IMR-90 (cell line): ENCODE data around the gene PPP2R1A. TPM values are rescaled to one million over a fixed set of nuclear protein-coding genes. Genes with fewer than 3 reads are reported as not detected.

ENCODE experiments used
- ATAC-seq: fragments of 200-7000 bp; cut with Tn5 transposase; 2 replicates; pipeline ENCODE4 v1.9.1; 2020; ENCODE audit warnings: low read depth, mild to moderate bottlenecking, moderate library complexity
- BruUV-seq: library from RNA; stranded (reverse); fragments of 400-500 nt; replicated peaks from 2 replicates; lab custom pipeline; 2021; lab: Mats Ljungman, UMichigan
- CTCF ChIA-PET: fragments of 300-600 bp; formaldehyde crosslinking; extraction: SDS; loops from one replicate; lab custom pipeline; 2021; ENCODE audit warnings: antibody characterized with exemption; lab: Yijun Ruan, JAX
- POLR2A ChIA-PET: fragments of 300-600 bp; sonication (Branson Sonifier 250); formaldehyde crosslinking; loops from one replicate; lab custom pipeline; 2022; ENCODE audit warnings: antibody characterized with exemption; ENCODE audit not compliant: unreplicated experiment; lab: Charles Lee
- DNase-seq: peaks from one replicate; pipeline ENCODE4 v3.0.0; 2013
- H2AFZ ChIP-seq: replicated peaks from 2 replicates; pipeline ENCODE3; 2013; ENCODE audit warnings: low read length, mild to moderate bottlenecking; ENCODE audit not compliant: poor library complexity
- H2AK5ac ChIP-seq: 2 replicates; pipeline ENCODE4 v1.6.1; 2013; ENCODE audit warnings: low read depth, low read length, inconsistent platforms
- H2AK9ac ChIP-seq: replicated peaks from 2 replicates; pipeline ENCODE3; 2013; ENCODE audit warnings: mild to moderate bottlenecking, low read depth, low read length, moderate library complexity; ENCODE audit not compliant: poor library complexity
- H2BK120ac ChIP-seq: 2 replicates; pipeline ENCODE4 v1.6.1; 2013; ENCODE audit warnings: low read depth, low read length, inconsistent platforms
- H2BK15ac ChIP-seq: 3 replicates; pipeline ENCODE4 v1.6.1; 2013; ENCODE audit warnings: low read depth, low read length, inconsistent platforms
- H2BK20ac ChIP-seq: 2 replicates; pipeline ENCODE4 v1.6.1; 2013; ENCODE audit warnings: low read depth, mild to moderate bottlenecking, inconsistent platforms, low read length, moderate library complexity
- H2BK5ac ChIP-seq: 2 replicates; pipeline ENCODE4 v1.6.1; 2013; ENCODE audit warnings: mild to moderate bottlenecking, low read depth, low read length, inconsistent platforms; ENCODE audit not compliant: poor library complexity, severe bottlenecking
- H3K14ac ChIP-seq: replicated peaks from 2 replicates; pipeline ENCODE4 v1.6.1; 2013; ENCODE audit warnings: low read depth, low read length, inconsistent platforms
- H3K18ac ChIP-seq: 2 replicates; pipeline ENCODE4 v1.6.1; 2013; ENCODE audit warnings: low read depth, low read length, control low read depth
- H3K23ac ChIP-seq: 2 replicates; pipeline ENCODE4 v1.6.1; 2013; ENCODE audit warnings: low read depth, low read length, inconsistent platforms
- H3K27ac ChIP-seq: 2 replicates; pipeline ENCODE4 v1.5.1; 2013; ENCODE audit warnings: mild to moderate bottlenecking, control low read depth, low read length; ENCODE audit not compliant: insufficient read depth
- H3K27me3 ChIP-seq: 2 replicates; pipeline ENCODE4 v1.6.1; 2013; ENCODE audit warnings: low read length; ENCODE audit not compliant: control insufficient read depth, insufficient read depth
- H3K36me3 ChIP-seq: 2 replicates; pipeline ENCODE4 v1.6.1; 2013; ENCODE audit warnings: low read length, mixed read lengths; ENCODE audit not compliant: control insufficient read depth, insufficient read depth
- H3K4ac ChIP-seq: 2 replicates; pipeline ENCODE4 v1.6.1; 2013; ENCODE audit warnings: low read depth, low read length, inconsistent platforms
- H3K4me1 ChIP-seq: 2 replicates; pipeline ENCODE4 v1.6.1; 2013; ENCODE audit warnings: low read length, mixed read lengths; ENCODE audit not compliant: control insufficient read depth, insufficient read depth
- H3K4me2 ChIP-seq: 2 replicates; pipeline ENCODE4 v1.6.1; 2013; ENCODE audit warnings: low read depth, mild to moderate bottlenecking, control low read depth, low read length, moderate library complexity
- H3K4me3 ChIP-seq: 2 replicates; pipeline ENCODE4 v1.5.1; 2013; ENCODE audit warnings: low read depth, mild to moderate bottlenecking, control low read depth, low read length, moderate library complexity; ENCODE audit not compliant: insufficient read depth
- H3K56ac ChIP-seq: 2 replicates; pipeline ENCODE4 v1.6.1; 2013; ENCODE audit warnings: low read length, inconsistent platforms; ENCODE audit not compliant: insufficient read depth; ENCODE audit errors: extremely low read depth
- H3K79me1 ChIP-seq, 2 experiments: 2 replicates each; pipeline ENCODE4 v1.6.1; 2013; ENCODE audit warnings: low read length in 2 of 2, inconsistent platforms in 1 of 2, low read depth in 1 of 2
- H3K9ac ChIP-seq: 2 replicates; pipeline ENCODE4 v1.6.1; 2013; ENCODE audit warnings: low read depth, low read length, control low read depth
- H3K9me1 ChIP-seq: 2 replicates; pipeline ENCODE4 v1.6.1; 2013; ENCODE audit warnings: low read length, inconsistent platforms; ENCODE audit not compliant: insufficient read depth
- H3K9me3 ChIP-seq: 2 replicates; pipeline ENCODE4 v1.6.1; 2013; ENCODE audit warnings: low read length; ENCODE audit not compliant: control insufficient read depth, insufficient read depth
- H4K20me1 ChIP-seq: 2 replicates; pipeline ENCODE4 v1.6.1; 2013; ENCODE audit warnings: low read length, inconsistent platforms; ENCODE audit not compliant: insufficient read depth
- H4K5ac ChIP-seq: 2 replicates; pipeline ENCODE4 v1.6.1; 2013; ENCODE audit warnings: mild to moderate bottlenecking, low read depth, low read length, control low read depth
- H4K8ac ChIP-seq, 2 experiments: 2 replicates each; pipeline ENCODE4 v1.6.1; 2013; ENCODE audit warnings: low read depth in 2 of 2, low read length in 2 of 2, control low read depth in 1 of 2, inconsistent platforms in 1 of 2
- H4K91ac ChIP-seq: 2 replicates; pipeline ENCODE4 v1.6.1; 2013; ENCODE audit warnings: low read depth, low read length, inconsistent platforms; ENCODE audit not compliant: insufficient read depth
- CHD1 ChIP-seq: IDR thresholded peaks from 2 replicates; pipeline ENCODE4 v1.6.1; 2012; ENCODE audit warnings: low read depth, low read length, improper control_type of control experiment
- MXI1 ChIP-seq: IDR thresholded peaks from 2 replicates; pipeline ENCODE4 v1.6.1; 2012; ENCODE audit warnings: low read depth, mild to moderate bottlenecking, low read length, moderate library complexity, borderline replicate concordance
- WGBS, 2 experiments: methylation state at CpG; one replicate each; pipeline versions ENCODE4 v1.1.5 to v1.1.7; 2013; ENCODE audit warnings: missing lambda C conversion rate in 2 of 2; ENCODE audit not compliant: insufficient read length in 1 of 2; ENCODE audit errors: extremely low coverage in 2 of 2; 5-methylcytosine and 5-hydroxymethylcytosine counted together
- dilution Hi-C: fragments of 300-500 bp; cut with HindIII; formaldehyde crosslinking; loops from one replicate; pipeline ENCODE4 v1.14.3; 2018; ENCODE audit warnings: low sequenced_read_pairs; ENCODE audit not compliant: unreplicated experiment
- in situ Hi-C: fragments of 300-500 bp; cut with MboI; formaldehyde crosslinking; loops from 3 replicates; pipeline ENCODE4 v1.14.3; 2019; ENCODE audit warnings: low sequenced_read_pairs, inconsistent platforms, mixed read lengths
- intact Hi-C: fragments of 100-400 bp; cut with micrococcal nuclease; formaldehyde crosslinking; loops from 2 replicates; pipeline ENCODE4 v1.10.0; 2022
- polyA plus RNA-seq, 3 experiments: library from polyadenylated mRNA; depleted of rRNA; stranded (reverse); fragments of >200 nt; gene quantifications; 2 replicates each; pipeline ENCODE4 v1.2.3, GENCODE V29; 2012; ENCODE audit warnings: low replicate concordance in 1 of 3
- total RNA-seq: library from RNA; depleted of rRNA; stranded (reverse); fragments of >200 nt; gene quantifications from 2 replicates; pipeline ENCODE4 v1.2.3, GENCODE V29; 2012

The PPP2R1A gene
- total and polyA plus RNA-seq, 2 of the 4 experiments (the other 2 are of a cell fraction) = 173 to 250 TPM

DNA sequence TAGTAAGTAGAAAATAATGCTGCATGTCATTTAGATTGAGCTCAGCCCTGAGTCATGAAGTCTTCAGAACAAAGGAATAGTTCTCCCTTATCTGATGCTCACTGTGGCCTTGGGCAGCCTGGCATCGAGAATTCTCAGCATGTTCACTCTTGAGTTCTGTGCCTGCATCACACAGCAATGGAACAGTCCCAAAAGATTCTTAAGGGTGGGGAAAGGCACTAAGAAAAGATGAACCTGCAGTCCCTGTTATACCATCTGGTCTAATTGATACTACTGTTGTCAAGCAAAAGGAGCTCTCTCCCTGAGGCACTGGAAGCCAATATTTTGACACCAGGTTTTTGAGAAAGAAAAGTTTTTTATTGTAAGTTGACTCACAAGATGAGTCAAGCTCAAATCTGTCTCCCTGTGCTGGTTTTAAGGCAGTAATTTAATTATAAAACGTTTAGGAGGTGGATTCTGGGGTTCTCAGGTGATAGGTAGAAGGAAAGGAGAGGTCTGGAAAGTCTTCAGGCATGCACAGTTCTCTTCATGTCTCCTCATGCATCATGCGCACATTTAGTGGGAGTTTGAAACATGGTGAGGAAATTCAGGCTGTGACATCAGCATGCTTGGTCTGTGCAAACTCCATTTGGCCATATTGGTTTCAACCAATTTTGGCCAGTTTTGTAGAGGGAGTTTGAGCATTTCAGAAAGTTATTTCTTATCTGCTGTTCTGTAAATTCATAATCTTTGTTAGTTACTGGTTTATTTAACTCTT is 41.5 kb downstream of the PPP2R1A start:
- no peaks in the 10 kb centered on the region for H3K27me3 ChIP-seq
- H2AK5ac ChIP-seq = no peak overlapping the region
- H2AK9ac ChIP-seq = no peak overlapping the region
- WGBS, 2 experiments = 80% methylated on average over 1 of the region's 3 CpGs; no CpG with 5 or more reads in 1 of the 2 experiments
- no TSS peak for BruUV-seq
- H3K9me1 ChIP-seq = no peaks in the 10 kb centered on the region
- CTCF ChIA-PET = no interaction called here
- in situ Hi-C loops (no loop called here), intact Hi-C loops (loop anchor here (10.0 kb wide), 1 partner anchor 307 kb away; the partner anchor contains the start of gene ZNF613), dilution Hi-C loops (no loop called here)
- H4K5ac ChIP-seq = no peak overlapping the region
- H3K79me1 ChIP-seq = no peaks in the 10 kb centered on the region; a peak in 2 of 4 replicates
- H3K9ac ChIP-seq = no peak overlapping the region
- TF ChIP-seq CHD1 (no peak), MXI1 (no peak)
- DNase-seq (peak; percentile 1), ATAC-seq (no peak; the same call in 1 of the 2 replicates)
- H3K27ac ChIP-seq = no peak overlapping the region
- no peak overlapping the region for H3K23ac ChIP-seq
- H2BK120ac ChIP-seq = no peak overlapping the region
- no peak overlapping the region for H3K14ac ChIP-seq
- H2BK15ac ChIP-seq = no peak overlapping the region
- H2AFZ ChIP-seq = no peak overlapping the region
- H3K4ac ChIP-seq = no peak overlapping the region
- no peaks in the 10 kb centered on the region for H3K4me1 ChIP-seq
- no peak overlapping the region for H3K56ac ChIP-seq
- H3K4me3 ChIP-seq = no peak overlapping the region
- no peak overlapping the region for H3K4me2 ChIP-seq
- H3K36me3 ChIP-seq = peaks cover 26% of the 10 kb centered on the region
- H4K91ac ChIP-seq = no peak overlapping the region
- no peak overlapping the region for H3K18ac ChIP-seq
- POLR2A ChIA-PET = no interaction called here
- H2BK5ac ChIP-seq = no peak overlapping the region
- no peaks in the 10 kb centered on the region for H3K9me3 ChIP-seq
- no peaks in the 10 kb centered on the region; the same call in 1 of the 2 replicates for H4K20me1 ChIP-seq
- no peak overlapping the region for H4K8ac ChIP-seq
- no peak overlapping the region for H2BK20ac ChIP-seq
